ENCODE data around the gene MRPS31.

DNA sequence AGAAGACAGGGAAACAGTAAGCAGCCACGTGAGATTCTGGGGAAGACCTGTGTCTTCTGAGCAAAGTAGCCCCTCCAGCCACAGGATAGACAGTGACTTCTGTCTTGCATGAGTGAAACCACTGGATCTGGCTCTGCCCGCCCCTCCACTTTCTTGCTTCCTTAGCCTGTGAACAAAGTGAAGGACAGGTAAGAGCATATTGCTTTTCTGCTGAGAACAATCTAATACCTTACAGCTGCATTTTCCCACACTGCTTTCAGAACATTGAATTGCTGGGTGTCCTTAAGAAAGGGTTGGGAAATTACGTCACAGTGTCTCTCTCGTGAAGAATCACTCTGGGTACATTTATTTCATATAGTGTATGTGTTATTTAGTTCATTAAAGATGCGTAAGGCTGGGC is 29.6 kb upstream of the MRPS31 start:
- TF ChIP-seq, protein P1, sequence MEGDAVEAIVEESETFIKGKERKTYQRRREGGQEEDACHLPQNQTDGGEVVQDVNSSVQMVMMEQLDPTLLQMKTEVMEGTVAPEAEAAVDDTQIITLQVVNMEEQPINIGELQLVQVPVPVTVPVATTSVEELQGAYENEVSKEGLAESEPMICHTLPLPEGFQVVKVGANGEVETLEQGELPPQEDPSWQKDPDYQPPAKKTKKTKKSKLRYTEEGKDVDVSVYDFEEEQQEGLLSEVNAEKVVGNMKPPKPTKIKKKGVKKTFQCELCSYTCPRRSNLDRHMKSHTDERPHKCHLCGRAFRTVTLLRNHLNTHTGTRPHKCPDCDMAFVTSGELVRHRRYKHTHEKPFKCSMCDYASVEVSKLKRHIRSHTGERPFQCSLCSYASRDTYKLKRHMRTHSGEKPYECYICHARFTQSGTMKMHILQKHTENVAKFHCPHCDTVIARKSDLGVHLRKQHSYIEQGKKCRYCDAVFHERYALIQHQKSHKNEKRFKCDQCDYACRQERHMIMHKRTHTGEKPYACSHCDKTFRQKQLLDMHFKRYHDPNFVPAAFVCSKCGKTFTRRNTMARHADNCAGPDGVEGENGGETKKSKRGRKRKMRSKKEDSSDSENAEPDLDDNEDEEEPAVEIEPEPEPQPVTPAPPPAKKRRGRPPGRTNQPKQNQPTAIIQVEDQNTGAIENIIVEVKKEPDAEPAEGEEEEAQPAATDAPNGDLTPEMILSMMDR (IDR thresholded peaks at IDR 0.05), result no peak
- TF ChIP-seq, protein P2, sequence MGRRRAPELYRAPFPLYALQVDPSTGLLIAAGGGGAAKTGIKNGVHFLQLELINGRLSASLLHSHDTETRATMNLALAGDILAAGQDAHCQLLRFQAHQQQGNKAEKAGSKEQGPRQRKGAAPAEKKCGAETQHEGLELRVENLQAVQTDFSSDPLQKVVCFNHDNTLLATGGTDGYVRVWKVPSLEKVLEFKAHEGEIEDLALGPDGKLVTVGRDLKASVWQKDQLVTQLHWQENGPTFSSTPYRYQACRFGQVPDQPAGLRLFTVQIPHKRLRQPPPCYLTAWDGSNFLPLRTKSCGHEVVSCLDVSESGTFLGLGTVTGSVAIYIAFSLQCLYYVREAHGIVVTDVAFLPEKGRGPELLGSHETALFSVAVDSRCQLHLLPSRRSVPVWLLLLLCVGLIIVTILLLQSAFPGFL (CRISPR knock-in tag; IDR thresholded peaks at IDR 0.05; ENCODE audit: borderline replicate concordance), result no peak
- no peak for TF ChIP-seq TCF7 (CRISPR knock-in tag; IDR thresholded peaks at IDR 0.05; ENCODE audit: low read depth)
- TF ChIP-seq, protein P3, sequence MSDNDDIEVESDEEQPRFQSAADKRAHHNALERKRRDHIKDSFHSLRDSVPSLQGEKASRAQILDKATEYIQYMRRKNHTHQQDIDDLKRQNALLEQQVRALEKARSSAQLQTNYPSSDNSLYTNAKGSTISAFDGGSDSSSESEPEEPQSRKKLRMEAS (CRISPR knock-in tag; IDR thresholded peaks at IDR 0.05), result no peak
- TF ChIP-seq, protein P4, sequence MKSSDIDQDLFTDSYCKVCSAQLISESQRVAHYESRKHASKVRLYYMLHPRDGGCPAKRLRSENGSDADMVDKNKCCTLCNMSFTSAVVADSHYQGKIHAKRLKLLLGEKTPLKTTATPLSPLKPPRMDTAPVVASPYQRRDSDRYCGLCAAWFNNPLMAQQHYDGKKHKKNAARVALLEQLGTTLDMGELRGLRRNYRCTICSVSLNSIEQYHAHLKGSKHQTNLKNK (CRISPR knock-in tag; IDR thresholded peaks at IDR 0.05), result no peak

Measured in WTC11 (cell line).